Right lobe of liver (tissue), 6 donors: ENCODE measurements around the gene MSMB. TPM values are rescaled to one million over a fixed set of nuclear protein-coding genes. Genes with fewer than 3 reads are reported as not detected.

Experiments
- ATAC-seq, 4 donors: fragments of 200-7000 bp; cut with Tn5 transposase; one replicate each; pipeline ENCODE4 v1.9.1; 2020; ENCODE audit warnings: mild to moderate bottlenecking in 4 of 4, moderate library complexity in 4 of 4
- DNase-seq, 3 donors: peaks; one replicate each; pipeline ENCODE4 v3.0.0-alpha.2; 2020
- H3K27ac ChIP-seq, 3 donors: fragments of 200-600 bp; one replicate each; pipeline ENCODE4 v1.8.0; 2022
- H3K27me3 ChIP-seq, 2 donors: fragments of 200-600 bp; one replicate each; pipeline ENCODE4 v1.8.0; 2022
- H3K36me3 ChIP-seq, 4 donors: fragments of 200-600 bp; sonication (generic) in 1 of 4; one replicate each; pipeline versions ENCODE4 v1.5.1 to v1.8.0; 2017 to 2022; ENCODE audit warnings: control low read depth in 1 of 4
- H3K4me1 ChIP-seq, 4 donors: fragments of 200-600 bp; sonication (generic) in 1 of 4; one replicate each; pipeline versions ENCODE4 v1.5.1 to v1.8.0; 2017 to 2022; ENCODE audit warnings: control low read depth in 1 of 4
- H3K4me3 ChIP-seq, 3 donors: fragments of 200-600 bp; one replicate each; pipeline ENCODE4 v1.8.0; 2022
- H3K9me3 ChIP-seq, 4 donors: fragments of 200-600 bp; sonication (generic) in 1 of 4; one replicate each; pipeline versions ENCODE4 v1.5.1 to v1.8.0; 2017 to 2022; ENCODE audit warnings: control low read depth in 1 of 4
- CTCF ChIP-seq, 4 donors: fragments of 200-600 bp in 3 of 4; fragments of 450-650 bp in 1 of 4; IDR thresholded peaks; one replicate each; pipeline versions ENCODE4 v1.5.1 to v1.8.0; 2016 to 2022; ENCODE audit warnings: antibody characterized with exemption in 4 of 4, mild to moderate bottlenecking in 2 of 4
- POLR2A ChIP-seq: fragments of 450-650 bp; IDR thresholded peaks from one replicate; pipeline ENCODE4 v1.6.1; 2017; ENCODE audit warnings: antibody characterized with exemption, mild to moderate bottlenecking
- WGBS: methylation state at CpG from one replicate; pipeline ENCODE4 v1.1.6; 2018; ENCODE audit warnings: low coverage, low lambda C conversion rate; ENCODE audit not compliant: insufficient coverage; ENCODE audit errors: missing lambda C conversion rate; 5-methylcytosine and 5-hydroxymethylcytosine counted together
- intact Hi-C, 2 donors: fragments of 100-400 bp; cut with DNase I; formaldehyde crosslinking; loops; one replicate each; pipeline versions ENCODE4 v1.11.2 to v1.14.1; 2022
- total RNA-seq, 6 experiments: library from RNA; depleted of rRNA in 2 of 6; stranded (reverse); fragments of >200 nt in 2 of 6; fragmentation: NEBNext Ultra II Directional in 3 of 6; extraction: Animal tissue kit (Norgen Biotek cat#: 25700) in 3 of 6; gene quantifications; one replicate each; pipeline versions ENCODE4 v1.1.0 to v1.2.4, GENCODE V29; 2016 to 2023
- donor health status: DM: no; HTN: yes; CAD: no.
- donor health status: DM: no; HTN: no; CAD: no.
- donor health status: DM: no; HTN: no; CAD: no.
- donor health status: DM: no; HTN: yes; CAD: no.
- donor health status: DM: no; HTN: yes; CAD: no.

Gene MSMB
- total RNA-seq, 6 experiments from 2014 or later = 0.84 TPM; not detected in 5

- Histone ChIP-seq H3K27me3 (no peaks in the 10 kb centered on the region), H3K36me3 (peaks cover 0 to 22% (median 11%) of the 10 kb centered on the region in 4 donors), H3K4me1 (peaks cover 0 to 75% (median 30%) of the 10 kb centered on the region in 4 donors), H3K9me3 (no peaks in the 10 kb centered on the region), H3K27ac (peak overlapping the region; percentile 7 to 93 (median 55)), H3K4me3 (peak overlapping the region in 2 of 3 donors; percentile 0 to 19)
- 21% methylated on average over 2 of the region's 2 CpGs for WGBS
- DNase-seq = no peak
- TF ChIP-seq CTCF (IDR thresholded peaks at IDR 0.05) (no peak), POLR2A (no peak)
- no peak for ATAC-seq
- intact Hi-C loops = no loop called here
Observed at GRCh38 chr10:46018453-46019176, 27.5 kb downstream of the MSMB start.

GRCh38 chr10:46017733-46018132 is 28.3 kb downstream of the MSMB start:
- ATAC-seq = no peak
- TF ChIP-seq CTCF (IDR thresholded peaks at IDR 0.05) (no peak), POLR2A (no peak)
- intact Hi-C loops = no loop called here

GRCh38 chr10:46016811-46017210 is 29.3 kb downstream of the MSMB start:
- Histone ChIP-seq H3K27me3 (no peaks in the 10 kb centered on the region), H3K9me3 (no peaks in the 10 kb centered on the region), H3K36me3 (peaks cover 0 to 40% (median 26%) of the 10 kb centered on the region in 4 donors), H3K4me1 (peaks cover 0 to 73% (median 32%) of the 10 kb centered on the region in 4 donors), H3K27ac (peak overlapping the region in 1 of 3 donors; percentile 93), H3K4me3 (no peak overlapping the region)
- ATAC-seq (no peak), DNase-seq (no peak)
- no peak for TF ChIP-seq CTCF (IDR thresholded peaks at IDR 0.05)
- TF ChIP-seq POLR2A = no peak
- WGBS = 87% methylated on average over 1 of the region's 1 CpG
- intact Hi-C loops = no loop called here

More at GRCh38 chr10:46017733-46018132, 28.3 kb downstream of the MSMB start:
- Histone ChIP-seq H3K4me3 (no peak overlapping the region), H3K36me3 (peaks cover 0 to 31% (median 19%) of the 10 kb centered on the region in 4 donors), H3K4me1 (peaks cover 0 to 72% (median 32%) of the 10 kb centered on the region in 4 donors), H3K27me3 (no peaks in the 10 kb centered on the region), H3K9me3 (no peaks in the 10 kb centered on the region), H3K27ac (peak overlapping the region; percentile 7 to 93 (median 55))
- WGBS = 45% methylated on average over 2 of the region's 2 CpGs
- DNase-seq = no peak

GRCh38 chr10:46016190-46016589 is 29.9 kb downstream of the MSMB start:
- TF ChIP-seq CTCF (IDR thresholded peaks at IDR 0.05) (no peak), POLR2A (no peak)
- intact Hi-C loops = no loop called here
- H3K4me3 ChIP-seq = no peak overlapping the region
- peaks cover 0 to 45% (median 26%) of the 10 kb centered on the region in 4 donors for H3K36me3 ChIP-seq
- no peaks in the 10 kb centered on the region for H3K27me3 ChIP-seq
- ATAC-seq (no peak), DNase-seq (no peak)
- WGBS = 68% methylated on average over 3 of the region's 5 CpGs
- no peaks in the 10 kb centered on the region for H3K9me3 ChIP-seq
- H3K4me1 ChIP-seq = peaks cover 0 to 74% (median 32%) of the 10 kb centered on the region in 4 donors
- H3K27ac ChIP-seq = peak overlapping the region in 1 of 3 donors; percentile 86
